IMR-90 (cell line): ENCODE data around the gene SAMD9. TPM values are rescaled to one million over a fixed set of nuclear protein-coding genes. Genes with fewer than 3 reads are reported as not detected.

ENCODE experiments used
- ATAC-seq: fragments of 200-7000 bp; cut with Tn5 transposase; 2 replicates; pipeline ENCODE4 v1.9.1; 2020; ENCODE audit warnings: low read depth, mild to moderate bottlenecking, moderate library complexity
- BruUV-seq: library from RNA; stranded (reverse); fragments of 400-500 nt; replicated peaks from 2 replicates; lab custom pipeline; 2021; lab: Mats Ljungman, UMichigan
- CTCF ChIA-PET: fragments of 300-600 bp; formaldehyde crosslinking; extraction: SDS; loops from one replicate; lab custom pipeline; 2021; ENCODE audit warnings: antibody characterized with exemption; lab: Yijun Ruan, JAX
- POLR2A ChIA-PET: fragments of 300-600 bp; sonication (Branson Sonifier 250); formaldehyde crosslinking; loops from one replicate; lab custom pipeline; 2022; ENCODE audit warnings: antibody characterized with exemption; ENCODE audit not compliant: unreplicated experiment; lab: Charles Lee
- DNase-seq: peaks from one replicate; pipeline ENCODE4 v3.0.0; 2013
- H2AFZ ChIP-seq: replicated peaks from 2 replicates; pipeline ENCODE3; 2013; ENCODE audit warnings: low read length, mild to moderate bottlenecking; ENCODE audit not compliant: poor library complexity
- H2AK5ac ChIP-seq: 2 replicates; pipeline ENCODE4 v1.6.1; 2013; ENCODE audit warnings: low read depth, low read length, inconsistent platforms
- H2AK9ac ChIP-seq: replicated peaks from 2 replicates; pipeline ENCODE3; 2013; ENCODE audit warnings: mild to moderate bottlenecking, low read depth, low read length, moderate library complexity; ENCODE audit not compliant: poor library complexity
- H2BK120ac ChIP-seq: 2 replicates; pipeline ENCODE4 v1.6.1; 2013; ENCODE audit warnings: low read depth, low read length, inconsistent platforms
- H2BK15ac ChIP-seq: 3 replicates; pipeline ENCODE4 v1.6.1; 2013; ENCODE audit warnings: low read depth, low read length, inconsistent platforms
- H2BK20ac ChIP-seq: 2 replicates; pipeline ENCODE4 v1.6.1; 2013; ENCODE audit warnings: low read depth, mild to moderate bottlenecking, inconsistent platforms, low read length, moderate library complexity
- H2BK5ac ChIP-seq: 2 replicates; pipeline ENCODE4 v1.6.1; 2013; ENCODE audit warnings: mild to moderate bottlenecking, low read depth, low read length, inconsistent platforms; ENCODE audit not compliant: poor library complexity, severe bottlenecking
- H3K14ac ChIP-seq: replicated peaks from 2 replicates; pipeline ENCODE4 v1.6.1; 2013; ENCODE audit warnings: low read depth, low read length, inconsistent platforms
- H3K18ac ChIP-seq: 2 replicates; pipeline ENCODE4 v1.6.1; 2013; ENCODE audit warnings: low read depth, low read length, control low read depth
- H3K23ac ChIP-seq: 2 replicates; pipeline ENCODE4 v1.6.1; 2013; ENCODE audit warnings: low read depth, low read length, inconsistent platforms
- H3K27ac ChIP-seq: 2 replicates; pipeline ENCODE4 v1.5.1; 2013; ENCODE audit warnings: mild to moderate bottlenecking, control low read depth, low read length; ENCODE audit not compliant: insufficient read depth
- H3K27me3 ChIP-seq: 2 replicates; pipeline ENCODE4 v1.6.1; 2013; ENCODE audit warnings: low read length; ENCODE audit not compliant: control insufficient read depth, insufficient read depth
- H3K36me3 ChIP-seq: 2 replicates; pipeline ENCODE4 v1.6.1; 2013; ENCODE audit warnings: low read length, mixed read lengths; ENCODE audit not compliant: control insufficient read depth, insufficient read depth
- H3K4ac ChIP-seq: 2 replicates; pipeline ENCODE4 v1.6.1; 2013; ENCODE audit warnings: low read depth, low read length, inconsistent platforms
- H3K4me1 ChIP-seq: 2 replicates; pipeline ENCODE4 v1.6.1; 2013; ENCODE audit warnings: low read length, mixed read lengths; ENCODE audit not compliant: control insufficient read depth, insufficient read depth
- H3K4me2 ChIP-seq: 2 replicates; pipeline ENCODE4 v1.6.1; 2013; ENCODE audit warnings: low read depth, mild to moderate bottlenecking, control low read depth, low read length, moderate library complexity
- H3K4me3 ChIP-seq: 2 replicates; pipeline ENCODE4 v1.5.1; 2013; ENCODE audit warnings: low read depth, mild to moderate bottlenecking, control low read depth, low read length, moderate library complexity; ENCODE audit not compliant: insufficient read depth
- H3K56ac ChIP-seq: 2 replicates; pipeline ENCODE4 v1.6.1; 2013; ENCODE audit warnings: low read length, inconsistent platforms; ENCODE audit not compliant: insufficient read depth; ENCODE audit errors: extremely low read depth
- H3K79me1 ChIP-seq, 2 experiments: 2 replicates each; pipeline ENCODE4 v1.6.1; 2013; ENCODE audit warnings: low read length in 2 of 2, inconsistent platforms in 1 of 2, low read depth in 1 of 2
- H3K9ac ChIP-seq: 2 replicates; pipeline ENCODE4 v1.6.1; 2013; ENCODE audit warnings: low read depth, low read length, control low read depth
- H3K9me1 ChIP-seq: 2 replicates; pipeline ENCODE4 v1.6.1; 2013; ENCODE audit warnings: low read length, inconsistent platforms; ENCODE audit not compliant: insufficient read depth
- H3K9me3 ChIP-seq: 2 replicates; pipeline ENCODE4 v1.6.1; 2013; ENCODE audit warnings: low read length; ENCODE audit not compliant: control insufficient read depth, insufficient read depth
- H4K20me1 ChIP-seq: 2 replicates; pipeline ENCODE4 v1.6.1; 2013; ENCODE audit warnings: low read length, inconsistent platforms; ENCODE audit not compliant: insufficient read depth
- H4K5ac ChIP-seq: 2 replicates; pipeline ENCODE4 v1.6.1; 2013; ENCODE audit warnings: mild to moderate bottlenecking, low read depth, low read length, control low read depth
- H4K8ac ChIP-seq, 2 experiments: 2 replicates each; pipeline ENCODE4 v1.6.1; 2013; ENCODE audit warnings: low read depth in 2 of 2, low read length in 2 of 2, control low read depth in 1 of 2, inconsistent platforms in 1 of 2
- H4K91ac ChIP-seq: 2 replicates; pipeline ENCODE4 v1.6.1; 2013; ENCODE audit warnings: low read depth, low read length, inconsistent platforms; ENCODE audit not compliant: insufficient read depth
- CEBPB ChIP-seq: IDR thresholded peaks from 2 replicates; pipeline ENCODE4 v1.6.1; 2012; ENCODE audit warnings: low read depth, low read length, improper control_type of control experiment
- FOS ChIP-seq: fragments of 150-350 bp; IDR thresholded peaks from 2 replicates; pipeline ENCODE4 v1.6.1; 2016; ENCODE audit warnings: low read depth, low read length
- MAZ ChIP-seq: IDR thresholded peaks from 2 replicates; pipeline ENCODE4 v1.6.1; 2012; ENCODE audit warnings: low read depth, mild to moderate bottlenecking, low read length, improper control_type of control experiment, moderate library complexity, borderline replicate concordance
- RAD21 ChIP-seq: IDR thresholded peaks from 2 replicates; pipeline ENCODE4 v1.6.1; 2012; ENCODE audit warnings: low read length, improper control_type of control experiment
- WGBS, 2 experiments: methylation state at CpG; one replicate each; pipeline versions ENCODE4 v1.1.5 to v1.1.7; 2013; ENCODE audit warnings: missing lambda C conversion rate in 2 of 2; ENCODE audit not compliant: insufficient read length in 1 of 2; ENCODE audit errors: extremely low coverage in 2 of 2; 5-methylcytosine and 5-hydroxymethylcytosine counted together
- dilution Hi-C: fragments of 300-500 bp; cut with HindIII; formaldehyde crosslinking; loops from one replicate; pipeline ENCODE4 v1.14.3; 2018; ENCODE audit warnings: low sequenced_read_pairs; ENCODE audit not compliant: unreplicated experiment
- in situ Hi-C: fragments of 300-500 bp; cut with MboI; formaldehyde crosslinking; loops from 3 replicates; pipeline ENCODE4 v1.14.3; 2019; ENCODE audit warnings: low sequenced_read_pairs, inconsistent platforms, mixed read lengths
- intact Hi-C: fragments of 100-400 bp; cut with micrococcal nuclease; formaldehyde crosslinking; loops from 2 replicates; pipeline ENCODE4 v1.10.0; 2022
- polyA plus RNA-seq, 3 experiments: library from polyadenylated mRNA; depleted of rRNA; stranded (reverse); fragments of >200 nt; gene quantifications; 2 replicates each; pipeline ENCODE4 v1.2.3, GENCODE V29; 2012; ENCODE audit warnings: low replicate concordance in 1 of 3
- total RNA-seq: library from RNA; depleted of rRNA; stranded (reverse); fragments of >200 nt; gene quantifications from 2 replicates; pipeline ENCODE4 v1.2.3, GENCODE V29; 2012

Gene SAMD9
- total and polyA plus RNA-seq, 2 of the 4 experiments (the other 2 are of a cell fraction): 1.9 to 9.5 TPM

DNA sequence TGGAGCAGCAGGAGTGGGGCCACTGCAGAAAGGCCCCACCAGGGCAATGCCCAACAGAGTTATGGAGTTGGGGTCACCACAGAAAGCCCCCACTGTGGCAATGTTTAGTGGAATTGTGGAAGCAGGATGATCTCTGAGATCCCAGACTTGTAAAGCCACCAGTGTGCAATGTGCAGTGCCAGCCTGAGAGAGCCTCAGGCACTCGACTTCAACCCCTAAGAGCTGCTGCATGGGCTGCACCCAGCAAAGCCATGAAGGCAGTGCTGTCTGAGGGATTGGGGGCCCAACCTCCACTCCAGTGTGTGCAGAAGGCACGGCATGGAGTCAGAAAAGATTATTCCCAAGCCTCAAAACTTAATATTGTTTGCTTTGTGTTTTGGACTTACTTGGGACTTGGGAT lies 20.4 kb downstream of the SAMD9 start:
- BruUV-seq: no TSS peak
- Histone ChIP-seq H3K4me3 (no peak overlapping the region), H2BK15ac (no peak overlapping the region), H2AFZ (no peak overlapping the region), H3K79me1 (no peaks in the 10 kb centered on the region), H3K4me1 (no peaks in the 10 kb centered on the region), H3K27me3 (peaks cover 13% of the 10 kb centered on the region), H3K23ac (no peak overlapping the region), H4K5ac (no peak overlapping the region), H2BK20ac (no peak overlapping the region), H2BK120ac (no peak overlapping the region), H3K14ac (no peak overlapping the region), H3K4me2 (no peak overlapping the region), H2BK5ac (no peak overlapping the region), H3K27ac (no peak overlapping the region), H3K18ac (no peak overlapping the region), H4K8ac (no peak overlapping the region), H3K9ac (no peak overlapping the region), H3K9me3 (no peaks in the 10 kb centered on the region; the same call in 1 of the 2 replicates), H3K4ac (no peak overlapping the region), H2AK5ac (no peak overlapping the region), H3K56ac (no peak overlapping the region), H3K36me3 (no peaks in the 10 kb centered on the region), H3K9me1 (no peaks in the 10 kb centered on the region), H2AK9ac (no peak overlapping the region), H4K91ac (no peak overlapping the region), H4K20me1 (no peaks in the 10 kb centered on the region)
- intact Hi-C loops: loop anchor here (10.0 kb wide), 1 partner anchor 447 kb away; no protein-coding TSS in a partner anchor
- in situ Hi-C loops: no loop called here
- dilution Hi-C loops: no loop called here
- no peak for DNase-seq
- CTCF ChIA-PET: no interaction called here
- POLR2A ChIA-PET: no interaction called here
- no peak for ATAC-seq
- no CpG with 5 or more reads among the region's 2 CpGs for WGBS, 2 experiments
- TF ChIP-seq RAD21 (no peak), MAZ (no peak), CEBPB (no peak), FOS (no peak)
